ENCODE data around the gene SURF4. TPM values are rescaled to one million over a fixed set of nuclear protein-coding genes. Genes with fewer than 3 reads are reported as not detected.

The SURF4 gene
- total and polyA plus RNA-seq, 2 of the 13 experiments (the other 11 are each of a cell fraction or from before 2014, with no cell fraction given) = 220 to 265 TPM

GRCh38 chr9:133384736-133385321 is 9.0 kb upstream of the SURF4 start (continued):
- TF ChIP-seq ZBTB40 (IDR thresholded peaks at IDR 0.05) = no peak
- no peak for TF ChIP-seq ZBTB40 (CRISPR knock-in tag; IDR thresholded peaks at IDR 0.05)
- TF ChIP-seq ZNF704 (CRISPR knock-in tag; IDR thresholded peaks at IDR 0.05; ENCODE audit: borderline replicate concordance) = 0 out of 2 replicates have a peak, but pooled peaks have one; percentile 37
- no peak for TF ChIP-seq POGK (CRISPR knock-in tag; conservative IDR thresholded peaks at IDR 0.05)
- TF ChIP-seq MEIS1 (CRISPR knock-in tag; IDR thresholded peaks at IDR 0.05; ENCODE audit: borderline replicate concordance) = no peak
- no peak for TF ChIP-seq KLF12 (CRISPR knock-in tag; IDR thresholded peaks at IDR 0.05; ENCODE audit: borderline replicate concordance)
- TF ChIP-seq ZNF317 (CRISPR knock-in tag; IDR thresholded peaks at IDR 0.05) = no peak
- TF ChIP-seq ZNF567 (CRISPR knock-in tag; IDR thresholded peaks at IDR 0.05; ENCODE audit: borderline replicate concordance) = 0 out of 2 replicates have a peak, but pooled peaks have one; percentile 33
- no peak for TF ChIP-seq ZNF782 (CRISPR knock-in tag; IDR thresholded peaks at IDR 0.05; ENCODE audit: borderline replicate concordance)
- no peak for TF ChIP-seq BRD4 (CRISPR knock-in tag; IDR thresholded peaks at IDR 0.05)
- TF ChIP-seq, protein P1, sequence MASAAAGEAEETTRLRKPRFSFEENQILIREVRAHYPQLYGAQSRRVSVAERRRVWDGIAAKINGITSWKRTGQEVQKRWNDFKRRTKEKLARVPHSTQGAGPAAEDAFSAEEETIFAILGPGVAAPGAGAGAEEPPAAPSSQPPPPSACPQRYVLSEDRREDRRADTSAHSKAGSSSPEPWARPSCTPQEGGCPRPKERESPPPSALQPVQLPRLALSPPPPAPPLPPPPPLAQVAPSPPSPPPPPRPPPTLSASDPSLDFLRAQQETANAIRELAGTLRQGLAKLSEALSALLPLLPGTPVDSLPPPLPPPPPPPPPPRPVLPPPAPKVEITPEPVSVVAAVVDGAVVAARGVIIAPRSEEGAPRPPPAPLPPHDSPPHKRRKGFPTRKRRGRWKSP (CRISPR knock-in tag; IDR thresholded peaks at IDR 0.05) = no peak
- no peak for TF ChIP-seq KDM6A (CRISPR knock-in tag; IDR thresholded peaks at IDR 0.05; ENCODE audit: low read depth)
- TF ChIP-seq ZNF136 (CRISPR knock-in tag; IDR thresholded peaks at IDR 0.05; ENCODE audit: low read depth) = 0 out of 2 replicates have a peak, but pooled peaks have one; percentile 25
- TF ChIP-seq ATAD3A (CRISPR knock-in tag; IDR thresholded peaks at IDR 0.05) = no peak
- peak; percentile 60 for TF ChIP-seq ZFX (CRISPR knock-in tag; IDR thresholded peaks at IDR 0.05; ENCODE audit: low read depth)
- TF ChIP-seq GATAD2A (CRISPR knock-in tag; IDR thresholded peaks at IDR 0.05) = peak; percentile 17; the same call in 1 of the 2 replicates
- no peak for TF ChIP-seq KMT2B (CRISPR knock-in tag; IDR thresholded peaks at IDR 0.05)
